ENCODE data around the gene DPF3. TPM values are rescaled to one million over a fixed set of nuclear protein-coding genes. Genes with fewer than 3 reads are reported as not detected.

Gene DPF3
- total and polyA plus RNA-seq, 12 donors, result 0.91 to 6.0 (median 2.9) TPM

DNA sequence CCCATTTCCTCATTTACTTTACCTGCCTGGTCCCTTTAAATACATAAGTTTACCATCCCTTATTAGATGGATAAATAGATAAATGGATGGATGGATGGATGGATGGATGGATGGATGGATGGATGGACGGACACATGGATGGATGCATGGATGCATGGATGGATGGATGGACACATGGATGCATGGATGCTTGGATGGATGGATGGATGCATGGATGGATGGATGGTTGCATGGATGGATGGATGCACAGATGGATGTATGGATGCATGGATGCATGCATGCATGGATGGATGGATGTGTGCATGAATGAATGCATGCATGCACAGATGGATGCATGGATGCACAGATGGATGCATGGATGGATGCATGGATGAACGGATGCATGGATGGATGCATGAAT lies 93.6 kb downstream of the DPF3 start:
- no peak overlapping the region for H3K27ac ChIP-seq
- no peaks in the 10 kb centered on the region for H3K27me3 ChIP-seq
- DNase-seq, result no peak
- no peak overlapping the region for H3K4me3 ChIP-seq
- intact Hi-C loops (cut with DNase I), result no loop called here
- H3K9me3 ChIP-seq (replicated peaks in 1 of 3), result no peaks in the 10 kb centered on the region
- no peaks in the 10 kb centered on the region for H3K4me1 ChIP-seq (replicated peaks in 1 of 2)
- H3K36me3 ChIP-seq (replicated peaks in 1 of 2), result no peaks in the 10 kb centered on the region
- WGBS, 4 donors, result 71 to 92% (median 90%) methylated on average over 2 of the region's 2 CpGs
- no peak for TF ChIP-seq POLR2A (IDR thresholded peaks at IDR 0.05)
- no peak for TF ChIP-seq CTCF (IDR thresholded peaks at IDR 0.05)

DNA sequence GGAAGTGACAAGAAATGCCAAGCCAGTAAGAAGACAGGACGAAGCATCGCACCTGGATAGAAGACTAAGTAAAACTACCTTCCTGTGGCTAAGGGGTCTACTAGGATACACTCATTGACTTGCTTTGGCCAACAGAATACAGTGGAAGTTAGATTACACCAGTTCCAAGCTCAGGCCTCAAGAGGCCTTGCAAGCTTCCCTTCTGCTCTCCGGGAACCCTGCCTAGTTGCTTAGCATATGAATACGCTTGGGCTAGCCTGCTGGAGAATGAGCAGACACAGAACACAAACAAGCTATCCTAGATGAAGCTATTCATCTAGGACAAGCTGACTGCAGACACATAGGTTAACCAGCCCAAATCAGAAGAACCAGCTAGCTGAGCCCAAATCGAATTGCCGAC lies 97.0 kb downstream of the DPF3 start:
- Histone ChIP-seq H3K9me3 (replicated peaks in 1 of 3) (no peaks in the 10 kb centered on the region), H3K27ac (no peak overlapping the region), H3K4me3 (no peak overlapping the region), H3K36me3 (replicated peaks in 1 of 2) (no peaks in the 10 kb centered on the region), H3K4me1 (replicated peaks in 1 of 2) (peaks cover 12 to 17% of the 10 kb centered on the region in 2 donors), H3K27me3 (no peaks in the 10 kb centered on the region)
- TF ChIP-seq CTCF (IDR thresholded peaks at IDR 0.05) (no peak), POLR2A (IDR thresholded peaks at IDR 0.05) (no peak)
- WGBS, 4 donors, result 94 to 97% (median 96%) methylated on average over 6 of the region's 6 CpGs
- intact Hi-C loops (cut with DNase I), result no loop called here
- no peak for DNase-seq

- no peak for TF ChIP-seq CTCF (IDR thresholded peaks at IDR 0.05)
- TF ChIP-seq POLR2A (IDR thresholded peaks at IDR 0.05), result no peak
Measured at GRCh38 chr14:72793156-72793939, 100.6 kb downstream of the DPF3 start.

DNA sequence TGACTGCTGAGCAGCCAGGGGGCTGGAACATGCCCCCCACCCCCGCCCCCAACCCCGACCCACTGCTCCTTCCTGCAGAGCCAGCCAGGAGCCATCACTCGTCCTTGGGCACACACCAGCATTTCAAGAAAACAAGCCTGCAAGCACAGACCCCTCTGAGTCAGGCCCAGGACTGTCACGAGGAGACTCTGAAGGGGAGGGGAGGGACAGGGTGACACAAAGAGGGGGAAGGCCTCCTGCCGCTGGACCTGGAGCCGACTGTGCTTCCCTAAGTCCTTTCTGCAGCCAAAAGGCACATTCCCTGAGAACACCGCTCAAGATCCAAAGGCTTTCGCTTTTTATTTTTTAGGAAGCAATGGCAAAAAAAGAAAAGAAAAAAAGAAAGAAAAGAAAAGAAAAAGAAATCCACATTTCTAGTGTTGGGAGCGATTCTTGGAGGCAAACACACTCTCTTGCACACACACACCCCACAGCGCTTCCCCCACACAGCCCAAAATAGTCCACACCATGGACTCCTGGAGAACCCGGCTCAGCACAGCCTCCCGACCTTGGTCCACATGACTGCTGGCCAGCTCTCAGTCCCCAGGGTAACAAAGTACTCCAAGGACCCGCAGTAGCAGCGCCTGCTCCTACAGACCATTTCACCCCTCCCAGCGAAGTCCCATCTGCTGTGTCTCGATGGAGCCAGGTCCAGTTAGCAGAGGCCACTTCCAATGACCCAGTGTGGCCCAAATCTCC lies 101.7 kb downstream of the DPF3 start:
- Histone ChIP-seq H3K4me3 (peak overlapping the region in 1 of 4 donors; percentile 43), H3K4me1 (replicated peaks in 1 of 2) (peaks cover 28% of the 10 kb centered on the region in 2 donors), H3K36me3 (replicated peaks in 1 of 2) (no peaks in the 10 kb centered on the region), H3K27me3 (no peaks in the 10 kb centered on the region), H3K27ac (peak overlapping the region; percentile 22 to 88 (median 63)), H3K9me3 (replicated peaks in 1 of 3) (no peaks in the 10 kb centered on the region)
- WGBS, 4 donors, result 31 to 35% (median 34%) methylated on average over 13 to 16 of the region's 16 CpGs
- peak; percentile 67 to 93 (median 87) for DNase-seq
- intact Hi-C loops (cut with DNase I), result no loop called here
- TF ChIP-seq CTCF (IDR thresholded peaks at IDR 0.05), result no peak
- TF ChIP-seq POLR2A (IDR thresholded peaks at IDR 0.05), result peak in 1 of 2 donors; percentile 68

More at GRCh38 chr14:72793156-72793939, 100.6 kb downstream of the DPF3 start:
- no peak for DNase-seq
- intact Hi-C loops (cut with DNase I), result no loop called here
- H3K36me3 ChIP-seq (replicated peaks in 1 of 2), result no peaks in the 10 kb centered on the region
- H3K4me3 ChIP-seq, result no peak overlapping the region
- no peaks in the 10 kb centered on the region for H3K9me3 ChIP-seq (replicated peaks in 1 of 3)
- peak overlapping the region in 1 of 5 donors; percentile 63 for H3K27ac ChIP-seq
- H3K27me3 ChIP-seq, result no peaks in the 10 kb centered on the region
- WGBS, 4 donors, result 82 to 86% (median 84%) methylated on average over 7 of the region's 7 CpGs
- H3K4me1 ChIP-seq (replicated peaks in 1 of 2), result peaks cover 28% of the 10 kb centered on the region in 2 donors

All from adrenal gland (tissue), 12 donors.